Common myeloid progenitor, CD34-positive (primary cell): ENCODE measurements around the gene SPTLC3.
A peak's percentile ranks its signal among the peaks of the same experiment; 100 is the strongest.

Experiments
- CTCF ChIA-PET: fragments of 350-600 bp; sonication (Branson Sonifier 250); formaldehyde crosslinking; loops from one replicate; lab custom pipeline; 2021; ENCODE audit warnings: antibody characterized with exemption; lab: Charles Lee
- POLR2A ChIA-PET: fragments of 350-600 bp; sonication (Branson Sonifier 250); formaldehyde crosslinking; loops from one replicate; lab custom pipeline; 2021; ENCODE audit warnings: antibody characterized with exemption; lab: Charles Lee
- DNase-seq, 3 donors: peaks; one replicate each; pipeline versions ENCODE4 v3.0.0 to v3.0.0-alpha.2; 2013
- H3K27ac ChIP-seq, 2 experiments: 1 replicate in 1 of 2; 2 replicates in 1 of 2; pipeline ENCODE4 v1.7.0; 2013; ENCODE audit warnings: inconsistent platforms in 2 of 2, low read length in 2 of 2, mild to moderate bottlenecking in 2 of 2, low read depth in 1 of 2, moderate library complexity in 1 of 2; ENCODE audit not compliant: severe bottlenecking in 2 of 2, insufficient read depth in 1 of 2, poor library complexity in 1 of 2
- H3K27me3 ChIP-seq, 5 experiments: replicated peaks in 2 of 5; 1 replicate in 3 of 5; 2 replicates in 2 of 5; pipeline versions ENCODE4 v1.6.1 to v1.7.0; 2013; ENCODE audit warnings: low read length in 4 of 5, mild to moderate bottlenecking in 2 of 5, moderate library complexity in 2 of 5, inconsistent platforms in 1 of 5; ENCODE audit not compliant: insufficient read depth in 5 of 5, control insufficient read depth in 4 of 5
- H3K36me3 ChIP-seq, 4 experiments: 1 replicate in 2 of 4; 2 replicates in 2 of 4; pipeline versions ENCODE4 v1.6.1 to v1.7.0; 2013; ENCODE audit warnings: low read length in 3 of 4, control low read depth in 1 of 4, mild to moderate bottlenecking in 1 of 4; ENCODE audit not compliant: control insufficient read depth in 4 of 4, insufficient read depth in 4 of 4
- H3K4me1 ChIP-seq, 4 experiments: 1 replicate in 3 of 4; 2 replicates in 1 of 4; pipeline versions ENCODE4 v1.6.1 to v1.7.1; 2013; ENCODE audit warnings: low read length in 3 of 4, mild to moderate bottlenecking in 3 of 4, control low read depth in 1 of 4, inconsistent platforms in 1 of 4, moderate library complexity in 1 of 4; ENCODE audit not compliant: control insufficient read depth in 4 of 4, insufficient read depth in 4 of 4; ENCODE audit errors: control extremely low read depth in 1 of 4
- H3K4me3 ChIP-seq, 7 experiments: 1 replicate in 4 of 7; 2 replicates in 3 of 7; pipeline versions ENCODE4 v1.5.1 to v1.7.0; 2013; ENCODE audit warnings: mild to moderate bottlenecking in 7 of 7, low read length in 6 of 7, moderate library complexity in 6 of 7, inconsistent platforms in 2 of 7, low read depth in 2 of 7, control low read depth in 1 of 7; ENCODE audit not compliant: insufficient read depth in 4 of 7, control insufficient read depth in 1 of 7; ENCODE audit errors: extremely low read depth in 1 of 7
- H3K9me3 ChIP-seq, 5 experiments: 1 replicate in 4 of 5; 2 replicates in 1 of 5; pipeline versions ENCODE4 v1.6.1 to v1.7.1; 2013; ENCODE audit warnings: low read length in 4 of 5, mild to moderate bottlenecking in 2 of 5, inconsistent platforms in 1 of 5, low read depth in 1 of 5, moderate library complexity in 1 of 5; ENCODE audit not compliant: control insufficient read depth in 4 of 5, insufficient read depth in 2 of 5; ENCODE audit errors: control extremely low read depth in 1 of 5
- WGBS: methylation state at CpG from one replicate; pipeline ENCODE4 v1.1.5; 2013; ENCODE audit not compliant: insufficient coverage; 5-methylcytosine and 5-hydroxymethylcytosine counted together

Gene SPTLC3

DNA sequence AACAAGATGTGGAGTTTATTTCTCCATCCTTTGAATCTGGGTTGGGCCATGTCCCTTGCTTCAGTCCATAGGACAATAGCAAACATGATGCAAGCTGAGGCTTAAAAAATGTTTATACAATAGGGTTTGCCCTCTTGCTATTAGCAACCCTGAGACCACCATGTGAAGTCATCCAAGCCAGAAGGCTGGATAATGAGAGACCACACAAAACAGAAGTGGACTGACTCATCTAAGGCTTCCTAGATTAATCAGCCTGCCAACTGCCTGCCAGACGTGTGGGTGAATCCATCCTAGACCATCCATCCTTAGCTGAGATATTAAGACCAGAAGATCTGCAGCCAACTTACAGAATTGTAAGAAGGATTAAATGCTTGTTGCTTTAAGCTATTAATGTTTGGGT, 174.2 kb downstream of the SPTLC3 start:
- ChIA-PET CTCF (interaction anchor here (0.7 to 1.3 kb wide), 2 partner anchors 11 to 54 kb away, joined by 3 to 4 read pairs; no protein-coding TSS in a partner anchor), POLR2A (no interaction called here)
- H3K27ac ChIP-seq: no peak overlapping the region
- no peak for DNase-seq
- H3K36me3 ChIP-seq: no peaks in the 10 kb centered on the region
- H3K9me3 ChIP-seq: peaks cover 0 to 5% (median 0%) of the 10 kb centered on the region in 5 experiments
- H3K4me1 ChIP-seq: no peaks in the 10 kb centered on the region
- H3K4me3 ChIP-seq: no peak overlapping the region
- no CpG with 5 or more reads among the region's 1 CpG for WGBS
- no peaks in the 10 kb centered on the region for H3K27me3 ChIP-seq

- Histone ChIP-seq H3K36me3 (no peaks in the 10 kb centered on the region), H3K27ac (no peak overlapping the region), H3K4me1 (no peaks in the 10 kb centered on the region), H3K4me3 (no peak overlapping the region), H3K9me3 (peaks cover 0 to 3% (median 0%) of the 10 kb centered on the region in 5 experiments), H3K27me3 (no peaks in the 10 kb centered on the region)
- WGBS: no CpG with 5 or more reads among the region's 3 CpGs
- CTCF ChIA-PET: interaction anchor here (1.2 kb wide), 1 partner anchor 16 kb away, joined by 3 read pairs; no protein-coding TSS in a partner anchor
- POLR2A ChIA-PET: no interaction called here
- DNase-seq: no peak
Measured at GRCh38 chr20:13186043-13186774, 177.4 kb downstream of the SPTLC3 start.

DNA sequence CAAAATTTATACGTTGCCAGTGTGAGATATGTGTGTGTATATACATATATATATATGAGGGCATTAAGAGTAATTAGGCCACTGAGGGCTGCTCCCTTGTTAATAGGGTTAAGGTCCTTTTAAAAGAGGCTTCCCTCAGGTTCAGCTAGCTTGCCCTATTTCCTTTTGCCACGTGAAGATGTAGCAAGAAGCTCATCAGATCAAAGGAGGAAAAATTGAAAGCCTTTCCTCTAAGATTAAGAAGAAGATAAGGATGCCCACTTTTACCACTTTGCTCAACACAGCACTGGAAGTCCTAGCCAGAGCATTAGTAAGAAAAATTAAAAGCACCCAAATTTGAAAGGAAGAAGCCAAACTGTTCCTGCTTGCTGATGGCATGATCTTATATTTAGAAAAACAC, 179.1 kb downstream of the SPTLC3 start:
- H3K4me1 ChIP-seq: no peaks in the 10 kb centered on the region
- CTCF ChIA-PET: no interaction called here
- DNase-seq: no peak
- H3K27ac ChIP-seq: no peak overlapping the region
- peaks cover 0 to 3% (median 0%) of the 10 kb centered on the region in 5 experiments for H3K9me3 ChIP-seq
- no peaks in the 10 kb centered on the region for H3K36me3 ChIP-seq
- H3K4me3 ChIP-seq: no peak overlapping the region
- peaks cover 0 to 3% (median 0%) of the 10 kb centered on the region in 5 experiments for H3K27me3 ChIP-seq
- no CpG with 5 or more reads among the region's 2 CpGs for WGBS
- POLR2A ChIA-PET: no interaction called here

DNA sequence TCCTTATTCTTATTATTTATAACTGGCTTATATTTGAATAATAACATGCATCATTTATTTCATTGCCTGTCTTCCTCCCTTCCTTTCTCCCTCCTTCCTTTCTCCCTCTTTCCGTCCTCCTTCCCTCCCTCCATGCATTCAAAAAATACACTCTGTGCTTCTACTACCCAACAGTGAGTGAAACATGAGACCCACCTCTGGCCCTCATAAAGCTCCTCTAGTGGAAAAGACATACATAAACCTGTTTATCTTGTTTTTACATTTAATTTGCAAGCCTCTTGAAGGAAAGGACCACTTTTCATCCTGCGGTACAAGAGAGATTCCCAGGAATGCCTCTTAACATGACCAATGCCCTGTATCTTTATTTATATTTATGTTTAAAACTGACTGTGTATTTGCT, 190.5 kb downstream of the SPTLC3 start:
- Histone ChIP-seq H3K9me3 (no peaks in the 10 kb centered on the region), H3K27me3 (no peaks in the 10 kb centered on the region), H3K36me3 (no peaks in the 10 kb centered on the region), H3K27ac (no peak overlapping the region), H3K4me3 (no peak overlapping the region), H3K4me1 (no peaks in the 10 kb centered on the region)
- ChIA-PET POLR2A (no interaction called here), CTCF (interaction anchor here (1.6 to 1.9 kb wide), 2 partner anchors 54 to 66 kb away, joined by 3 to 4 read pairs; no protein-coding TSS in a partner anchor)
- no peak for DNase-seq
- 100% methylated on average over 1 of the region's 2 CpGs for WGBS

DNA sequence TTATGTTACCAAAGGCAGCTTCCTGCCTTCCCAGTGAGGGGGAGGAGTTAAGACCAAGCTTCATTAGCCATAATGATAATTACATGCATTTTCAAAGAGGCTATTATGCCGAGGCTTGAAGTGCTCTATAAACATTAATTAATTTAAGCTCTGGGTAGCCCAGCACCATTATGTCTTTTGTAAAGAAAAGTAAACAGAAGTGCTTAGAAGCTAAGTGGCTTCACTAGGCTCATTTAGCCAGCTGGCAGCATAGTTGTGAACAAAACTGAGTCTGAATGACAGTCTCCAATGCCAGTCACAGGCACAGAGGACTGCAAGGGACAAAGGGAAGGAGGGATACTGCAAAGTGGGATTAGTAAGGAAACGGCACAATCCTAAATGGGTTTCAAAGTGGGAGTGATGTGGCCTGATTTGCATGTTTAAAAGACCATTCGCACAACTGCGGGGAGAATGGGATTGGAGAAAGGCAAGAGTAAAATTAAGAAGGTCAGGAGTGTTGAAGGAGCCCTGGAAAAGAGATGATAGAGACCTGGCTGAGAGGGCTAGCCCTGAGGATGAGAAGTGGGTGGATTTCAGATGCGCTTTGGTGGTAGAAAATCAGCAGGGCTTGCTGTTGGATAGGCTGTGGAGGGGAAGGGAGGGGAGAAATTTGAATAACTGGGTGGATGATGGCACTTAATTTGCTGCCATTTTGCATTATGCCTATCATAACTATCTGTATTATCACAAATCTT, 192.2 kb downstream of the SPTLC3 start:
- CTCF ChIA-PET: no interaction called here
- Histone ChIP-seq H3K4me3 (no peak overlapping the region), H3K36me3 (no peaks in the 10 kb centered on the region), H3K4me1 (no peaks in the 10 kb centered on the region), H3K27ac (no peak overlapping the region), H3K27me3 (peaks cover 0 to 2% (median 0%) of the 10 kb centered on the region in 5 experiments), H3K9me3 (no peaks in the 10 kb centered on the region)
- no peak for DNase-seq
- 87% methylated on average over 4 of the region's 5 CpGs for WGBS
- POLR2A ChIA-PET: no interaction called here

DNA sequence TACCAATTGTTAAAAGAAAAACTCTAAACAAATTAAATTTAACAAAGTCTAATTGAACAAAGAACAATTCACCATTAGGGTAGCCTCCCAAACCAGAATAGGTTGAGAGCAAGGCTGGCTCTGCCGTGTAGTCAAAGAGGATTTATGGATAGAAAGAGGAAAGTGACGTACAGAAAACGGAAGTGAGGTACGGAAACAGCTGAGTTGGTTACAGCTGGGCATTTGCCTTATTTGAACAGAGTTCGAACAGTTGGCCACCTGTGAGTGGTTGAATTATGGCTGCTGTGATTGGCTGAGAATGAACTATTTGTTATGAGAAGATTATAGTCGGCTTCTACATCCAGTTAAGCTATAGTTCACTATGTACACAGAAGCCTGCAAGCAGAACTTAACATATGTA, 193.8 kb downstream of the SPTLC3 start:
- peak; percentile 57 to 91 (median 82) for DNase-seq
- Histone ChIP-seq H3K27ac (no peak overlapping the region), H3K9me3 (peaks cover 0 to 2% (median 0%) of the 10 kb centered on the region in 5 experiments), H3K27me3 (peaks cover 0 to 2% (median 0%) of the 10 kb centered on the region in 5 experiments), H3K4me1 (no peaks in the 10 kb centered on the region), H3K36me3 (no peaks in the 10 kb centered on the region), H3K4me3 (no peak overlapping the region)
- CTCF ChIA-PET: interaction anchor here (1.0 to 1.8 kb wide), 4 partner anchors 14 to 62 kb away, joined by 3 to 6 read pairs (median 3); partner anchors contain the start of gene ISM1
- 19% methylated on average over 6 of the region's 6 CpGs for WGBS
- POLR2A ChIA-PET: interaction anchor here (0.6 kb wide), 1 partner anchor 47 kb away, joined by 4 read pairs; no protein-coding TSS in a partner anchor
